ENCODE data around the gene FXYD5. TPM values are rescaled to one million over a fixed set of nuclear protein-coding genes. Genes with fewer than 3 reads are reported as not detected.

Gene FXYD5
- total RNA-seq, 1 experiment from 2014 or later: 33.6 TPM

- no peak overlapping the region for H3K27ac ChIP-seq (ENCODE audit: low read length)
- H3K4me3 ChIP-seq (ENCODE audit: low read depth in 2 of 2, low read length in 2 of 2): no peak overlapping the region
- ChIA-PET CTCF (no interaction called here), POLR2A (no interaction called here)
- no peaks in the 10 kb centered on the region for H3K36me3 ChIP-seq (ENCODE audit: control insufficient read depth, insufficient read depth, low read length)
- no peaks in the 10 kb centered on the region for H3K9me3 ChIP-seq (ENCODE audit: control insufficient read depth, insufficient read depth, low read depth, low read length)
- DNase-seq (ENCODE audit: low read depth, low spot score) (no peak), ATAC-seq (no peak)
- no TSS peak for BruUV-seq (replicated peaks)
- 0 out of 2 replicates have a peak, but pooled peaks cover 2% of the 10 kb centered on the region for H3K27me3 ChIP-seq (ENCODE audit: control insufficient read depth, insufficient read depth, low read length)
- TF ChIP-seq REST (IDR thresholded peaks at IDR 0.05; ENCODE audit: insufficient read depth in 1 of 2, low read depth in 2 of 2, low read length in 1 of 2) (no peak), TCF7L2 (IDR thresholded peaks at IDR 0.05; ENCODE audit: low read depth, low read length) (no peak), SIN3A (IDR thresholded peaks at IDR 0.05; ENCODE audit: borderline replicate concordance, insufficient read depth, low read depth, low read length) (no peak), CTCF (IDR thresholded peaks at IDR 0.05) (no peak), POLR2AphosphoS5 (IDR thresholded peaks at IDR 0.05; ENCODE audit: low read depth, low read length) (no peak)
- in situ Hi-C loops (cut with HindIII; ENCODE audit: low pct_unique_long_range_greater_than_20kb, low sequenced_read_pairs) (no loop called here), intact Hi-C loops (cut with micrococcal nuclease; ENCODE audit: unreplicated experiment) (no loop called here)
- H3K4me1 ChIP-seq (ENCODE audit: control insufficient read depth, insufficient read depth, low read length): no peaks in the 10 kb centered on the region
Measured at GRCh38 chr19:35181387-35181786, 26.9 kb downstream of the FXYD5 start.

GRCh38 chr19:35184267-35184666, 29.7 kb downstream of the FXYD5 start:
- intact Hi-C loops (cut with micrococcal nuclease; ENCODE audit: unreplicated experiment): no loop called here
- no peaks in the 10 kb centered on the region for H3K9me3 ChIP-seq (ENCODE audit: control insufficient read depth, insufficient read depth, low read depth, low read length)
- no peaks in the 10 kb centered on the region for H3K27me3 ChIP-seq (ENCODE audit: control insufficient read depth, insufficient read depth, low read length)
- no peak overlapping the region for H3K4me3 ChIP-seq (ENCODE audit: low read depth in 2 of 2, low read length in 2 of 2)
- ATAC-seq (no peak), DNase-seq (ENCODE audit: low read depth, low spot score) (no peak)
- BruUV-seq (replicated peaks): no TSS peak
- POLR2A ChIA-PET: no interaction called here
- no peaks in the 10 kb centered on the region for H3K4me1 ChIP-seq (ENCODE audit: control insufficient read depth, insufficient read depth, low read length)
- in situ Hi-C loops (cut with HindIII; ENCODE audit: low pct_unique_long_range_greater_than_20kb, low sequenced_read_pairs): no loop called here
- H3K36me3 ChIP-seq (ENCODE audit: control insufficient read depth, insufficient read depth, low read length): no peaks in the 10 kb centered on the region
- CTCF ChIA-PET: no interaction called here
- H3K27ac ChIP-seq (ENCODE audit: low read length): no peak overlapping the region
- TF ChIP-seq SIN3A (IDR thresholded peaks at IDR 0.05; ENCODE audit: borderline replicate concordance, insufficient read depth, low read depth, low read length) (no peak), POLR2AphosphoS5 (IDR thresholded peaks at IDR 0.05; ENCODE audit: low read depth, low read length) (no peak), TCF7L2 (IDR thresholded peaks at IDR 0.05; ENCODE audit: low read depth, low read length) (no peak), REST (IDR thresholded peaks at IDR 0.05; ENCODE audit: insufficient read depth in 1 of 2, low read depth in 2 of 2, low read length in 1 of 2) (no peak), CTCF (IDR thresholded peaks at IDR 0.05) (no peak)
